22Rv1 (cell line): Measurements from ENCODE around the gene SLC35B4.

Experiments
- ZFX ChIP-seq: fragments of 450-650 bp; IDR thresholded peaks from 2 replicates; pipeline ENCODE4 v1.6.1; 2017; ENCODE audit warnings: antibody characterized with exemption, borderline replicate concordance
- TF ChIP-seq, protein P1 (sequence below): fragments of 450-650 bp; IDR thresholded peaks from 2 replicates; pipeline ENCODE4 v1.5.1; 2017; ENCODE audit warnings: mild to moderate bottlenecking

DNA sequence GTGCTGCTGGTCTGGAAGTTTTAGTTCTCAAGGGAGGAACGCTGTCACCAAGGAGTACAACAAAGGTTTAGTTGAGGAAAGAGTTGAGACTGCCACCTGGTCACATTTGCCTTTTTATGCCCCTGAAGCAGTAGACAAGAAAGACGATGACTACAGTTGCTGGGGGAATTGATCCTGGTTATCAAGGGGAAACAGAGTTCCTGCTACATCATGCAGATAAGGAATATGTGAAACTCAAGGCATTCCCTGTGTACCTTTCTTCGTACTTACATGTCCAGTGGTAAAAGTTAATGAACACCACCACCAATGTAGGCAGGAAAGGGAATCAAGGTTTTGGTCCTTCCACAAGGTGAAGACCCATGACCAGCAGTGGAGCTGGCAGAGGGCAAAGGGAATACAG lies 31.8 kb downstream of the SLC35B4 start:
- TF ChIP-seq, protein P1, sequence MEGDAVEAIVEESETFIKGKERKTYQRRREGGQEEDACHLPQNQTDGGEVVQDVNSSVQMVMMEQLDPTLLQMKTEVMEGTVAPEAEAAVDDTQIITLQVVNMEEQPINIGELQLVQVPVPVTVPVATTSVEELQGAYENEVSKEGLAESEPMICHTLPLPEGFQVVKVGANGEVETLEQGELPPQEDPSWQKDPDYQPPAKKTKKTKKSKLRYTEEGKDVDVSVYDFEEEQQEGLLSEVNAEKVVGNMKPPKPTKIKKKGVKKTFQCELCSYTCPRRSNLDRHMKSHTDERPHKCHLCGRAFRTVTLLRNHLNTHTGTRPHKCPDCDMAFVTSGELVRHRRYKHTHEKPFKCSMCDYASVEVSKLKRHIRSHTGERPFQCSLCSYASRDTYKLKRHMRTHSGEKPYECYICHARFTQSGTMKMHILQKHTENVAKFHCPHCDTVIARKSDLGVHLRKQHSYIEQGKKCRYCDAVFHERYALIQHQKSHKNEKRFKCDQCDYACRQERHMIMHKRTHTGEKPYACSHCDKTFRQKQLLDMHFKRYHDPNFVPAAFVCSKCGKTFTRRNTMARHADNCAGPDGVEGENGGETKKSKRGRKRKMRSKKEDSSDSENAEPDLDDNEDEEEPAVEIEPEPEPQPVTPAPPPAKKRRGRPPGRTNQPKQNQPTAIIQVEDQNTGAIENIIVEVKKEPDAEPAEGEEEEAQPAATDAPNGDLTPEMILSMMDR: no peak
- no peak for TF ChIP-seq ZFX
